ENCODE results near the gene FTH1. TPM values are rescaled to one million over a fixed set of nuclear protein-coding genes. Genes with fewer than 3 reads are reported as not detected.

The FTH1 gene
- total RNA-seq, 1 experiment from 2014 or later: 6,804 TPM

GRCh38 chr11:61914471-61915171 lies 52.8 kb downstream of the FTH1 start:
- Histone ChIP-seq H3K36me3 (ENCODE audit: low read depth) (no peaks in the 10 kb centered on the region), H3K4me1 (replicated peaks; ENCODE audit: insufficient read depth) (no peaks in the 10 kb centered on the region; the same call in 1 of the 2 replicates), H4K20me1 (ENCODE audit: insufficient read depth) (no peaks in the 10 kb centered on the region), H2AFZ (no peak overlapping the region), H3K4me3 (no peak overlapping the region), H3K4me2 (no peak overlapping the region), H3K27me3 (ENCODE audit: insufficient read depth, low read depth) (peaks cover 19% of the 10 kb centered on the region), H3K79me2 (ENCODE audit: low read depth) (no peaks in the 10 kb centered on the region), H3K9me2 (ENCODE audit: insufficient read depth) (no peaks in the 10 kb centered on the region), H3F3A (ENCODE audit: insufficient read depth, low read depth) (peaks cover 15% of the 10 kb centered on the region; the same call in 1 of the 2 replicates), H3K9me3 (ENCODE audit: insufficient read depth, low read depth) (no peaks in the 10 kb centered on the region), H3K27ac (no peak overlapping the region)
- TF ChIP-seq CTCF (conservative IDR thresholded peaks at IDR 0.05) (no peak), EZH2 (IDR thresholded peaks at IDR 0.05; ENCODE audit: low read depth) (no peak)
- POLR2A ChIA-PET (ENCODE audit: unreplicated experiment): no interaction called here
- intact Hi-C loops (cut with micrococcal nuclease; ENCODE audit: unreplicated experiment): no loop called here
- CTCF ChIA-PET: interaction anchor here (1.1 kb wide), 1 partner anchor 12 kb away, joined by 3 read pairs; no protein-coding TSS in a partner anchor
- no TSS peak for BruUV-seq (replicated peaks)
- DNase-seq: no peak

Other genes with a start within 250 kb of the FTH1 start
- 15.3 and 16.3 TPM in 2 replicates for gene MYRF, start 215.0 kb downstream of the FTH1 start, total RNA-seq (2021)
- 141 and 217 TPM in 2 replicates for gene TMEM258, start 175.0 kb downstream of the FTH1 start, total RNA-seq (2021)
- 56.5 and 60.9 TPM in 2 replicates for gene FEN1, start 174.7 kb downstream of the FTH1 start, total RNA-seq (2021)
- gene FADS1, start 150.6 kb downstream of the FTH1 start, total RNA-seq (2021): 114 and 150 TPM in 2 replicates
- gene FADS2, start 139.3 kb downstream of the FTH1 start, total RNA-seq (2021): 223 and 514 TPM in 2 replicates
- gene FADS3, start 76.1 kb downstream of the FTH1 start, total RNA-seq (2021): 74.0 and 75.5 TPM in 2 replicates
- 4.4 and 10.4 TPM in 2 replicates for gene RAB3IL1, start 50.1 kb downstream of the FTH1 start, total RNA-seq (2021)
- gene BEST1, start 17.3 kb downstream of the FTH1 start, total RNA-seq (2021): 0.81 and 1.2 TPM in 2 replicates
- 122 and 154 TPM in 2 replicates for gene INCENP, start 156.4 kb upstream of the FTH1 start, total RNA-seq (2021)
- not detected in 2 replicates for gene SCGB1D1, start 222.6 kb upstream of the FTH1 start, total RNA-seq (2021)
- gene SCGB2A1, start 241.0 kb upstream of the FTH1 start, total RNA-seq (2021): not detected in 2 replicates

Measured in PC-9 (cell line).